GM12874 (cell line): ENCODE results near the gene CEP250.

Source experiments
- CTCF ChIP-seq: IDR thresholded peaks from 2 replicates; pipeline ENCODE4 v1.5.1; 2011; ENCODE audit warnings: low read depth, mild to moderate bottlenecking, control low read depth, low read length, moderate library complexity; ENCODE audit not compliant: insufficient read depth

Gene CEP250

GRCh38 chr20:35431621-35432429 is 23.6 kb upstream of the CEP250 start:
- no peak for TF ChIP-seq CTCF

GRCh38 chr20:35432430-35432735 is 23.0 kb upstream of the CEP250 start:
- no peak for TF ChIP-seq CTCF

GRCh38 chr20:35433337-35433736 is 22.1 kb upstream of the CEP250 start:
- no peak for TF ChIP-seq CTCF

DNA sequence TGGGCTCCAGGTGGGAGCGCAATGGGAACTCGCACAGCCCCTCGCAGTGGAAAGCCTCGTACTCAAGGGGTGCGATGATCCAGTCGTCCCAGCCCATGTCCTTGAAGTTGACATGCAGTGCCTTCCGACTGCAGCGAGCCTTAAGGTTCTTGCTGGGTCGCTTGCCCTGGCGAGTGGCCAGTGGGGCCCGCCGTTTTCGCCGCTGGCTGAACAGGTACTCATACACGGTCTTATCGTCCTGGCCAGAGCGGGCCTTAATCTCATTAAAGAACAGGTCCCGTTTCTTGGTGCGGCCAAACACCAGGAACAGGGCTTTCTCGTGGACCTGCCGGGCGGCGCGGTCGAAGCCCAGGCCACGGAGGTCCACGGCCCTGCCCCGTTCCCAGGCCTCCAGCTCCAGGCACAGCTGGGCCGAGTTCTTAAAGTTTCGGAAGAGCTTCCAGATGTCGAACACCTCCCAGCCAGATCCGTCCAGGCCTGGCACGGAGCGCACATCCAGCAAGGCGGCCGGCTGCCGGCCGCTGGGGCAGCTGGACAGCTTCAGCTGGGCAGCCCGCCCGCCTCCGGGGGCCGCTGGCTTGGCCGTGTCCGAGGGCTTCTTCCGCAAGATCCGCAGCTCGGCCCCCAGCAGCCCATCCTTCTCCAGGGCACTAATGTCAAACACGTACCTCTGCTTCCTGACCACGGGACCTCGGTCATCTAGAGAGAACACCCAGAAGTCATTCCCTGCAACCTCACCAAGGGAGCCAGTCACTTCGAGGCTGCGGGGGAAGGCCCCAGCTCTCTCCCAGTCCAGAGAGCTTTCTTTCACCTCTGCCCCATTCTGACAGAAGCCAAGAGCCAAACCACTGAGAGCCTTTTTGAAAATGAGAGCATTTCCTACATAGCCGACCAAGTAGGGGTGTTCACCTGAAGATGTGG is 21.1 kb upstream of the CEP250 start:
- TF ChIP-seq CTCF: no peak

DNA sequence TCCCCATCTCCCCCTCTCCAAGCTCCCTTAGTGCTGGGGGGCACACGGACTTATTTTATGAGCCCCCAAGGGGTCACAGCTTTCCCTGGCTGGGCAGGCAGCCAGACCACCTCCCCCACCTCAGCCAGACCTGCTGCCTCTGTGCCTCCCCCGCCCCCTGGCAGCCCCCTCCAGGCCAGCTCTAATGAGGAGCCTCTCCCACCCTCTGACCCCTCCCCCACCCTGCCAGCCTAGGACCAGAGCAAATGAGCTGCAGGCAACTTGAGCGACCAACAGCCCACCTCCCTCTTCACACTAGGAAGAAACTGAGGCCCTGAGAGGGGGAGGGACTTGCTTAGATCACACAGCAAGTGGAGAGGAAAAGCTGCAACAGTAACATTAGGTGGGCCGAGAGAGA is 19.2 kb upstream of the CEP250 start:
- no peak for TF ChIP-seq CTCF

DNA sequence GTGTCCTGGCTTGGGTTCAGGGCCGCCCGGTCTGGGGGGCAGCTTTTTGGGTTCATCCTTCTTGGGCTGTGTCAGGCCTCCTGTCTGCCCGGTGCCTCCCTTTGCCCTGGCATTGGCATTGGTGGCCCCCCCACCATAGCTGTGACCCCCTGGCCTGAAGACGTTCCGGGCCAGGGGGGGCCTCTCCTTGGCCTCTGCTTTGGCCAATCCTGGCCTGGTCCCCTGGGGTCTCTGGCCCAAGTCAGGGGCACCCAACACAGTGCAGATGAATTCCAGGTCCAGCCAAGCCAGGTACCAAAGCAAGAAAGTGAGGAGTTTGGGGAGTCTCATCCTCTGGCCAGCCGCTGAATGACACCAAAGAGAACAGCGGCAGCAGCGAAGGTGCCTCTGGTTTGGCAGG is 17.8 kb upstream of the CEP250 start:
- TF ChIP-seq CTCF: no peak

DNA sequence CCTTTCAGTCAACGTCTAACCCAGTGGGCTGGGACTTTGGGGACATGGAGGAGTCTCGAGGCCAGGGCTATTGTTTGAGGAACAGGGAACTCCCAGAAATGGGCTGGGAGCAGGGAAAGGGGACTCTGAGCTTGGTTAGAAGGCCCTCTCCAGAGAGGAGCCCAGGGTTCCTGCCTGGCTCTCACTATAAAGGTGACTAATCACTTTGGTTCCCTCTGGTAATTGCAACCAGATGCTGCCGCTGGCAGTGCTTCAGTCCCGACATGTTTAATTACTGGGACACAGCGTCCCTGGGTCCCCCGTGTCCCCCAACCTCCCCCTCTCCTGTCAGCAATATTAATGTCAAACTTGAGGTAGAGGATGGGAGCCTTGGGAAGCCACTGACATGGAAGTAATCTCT is 12.4 kb upstream of the CEP250 start:
- no peak for TF ChIP-seq CTCF
